CD1c-positive myeloid dendritic cell (primary cell): Measurements from ENCODE around the gene INSR.
"Not testable (repeated sequence)": the region's sequence is repeated elsewhere in the genome, so short reads cannot be mapped to it uniquely, and the experiment has no call there.

Source experiments
- DNase-seq: peaks from one replicate; pipeline ENCODE4 v3.0.0-alpha.2; 2016; ENCODE audit errors: extremely low spot score

The INSR gene

GRCh38 chr19:7293762-7294557, at the start of gene INSR:
Gene INSR, minus strand, starts transcription at chr19:7294414. Its CDS starts 523 bp downstream, at chr19:7293891.
- DNase-seq, result peak; percentile 92

- DNase-seq, result no peak
Measured at GRCh38 chr19:7342143-7342542, 47.9 kb upstream of the INSR start.

- peak; percentile 86 for DNase-seq
Measured at GRCh38 chr19:7340959-7341837, 47.0 kb upstream of the INSR start.

GRCh38 chr19:7337380-7338194, 43.4 kb upstream of the INSR start:
- peak; percentile 50 for DNase-seq

- no peak for DNase-seq
Measured at GRCh38 chr19:7336321-7336973, 42.2 kb upstream of the INSR start.

- DNase-seq, result no peak
Measured at GRCh38 chr19:7333198-7334118, 39.2 kb upstream of the INSR start.

GRCh38 chr19:7331446-7331845, 37.2 kb upstream of the INSR start:
- DNase-seq, result no peak

GRCh38 chr19:7328647-7329046, 34.4 kb upstream of the INSR start:
- no peak for DNase-seq

GRCh38 chr19:7327802-7328201, 33.6 kb upstream of the INSR start:
- no peak for DNase-seq

GRCh38 chr19:7326105-7326877, 32.1 kb upstream of the INSR start:
- peak; percentile 41 for DNase-seq

GRCh38 chr19:7318176-7318575, 24.0 kb upstream of the INSR start:
- no peak for DNase-seq

- DNase-seq, result no peak
Measured at GRCh38 chr19:7312816-7313215, 18.6 kb upstream of the INSR start.

GRCh38 chr19:7311911-7312310, 17.7 kb upstream of the INSR start:
- DNase-seq, result no peak

GRCh38 chr19:7308327-7308726, 14.1 kb upstream of the INSR start:
- not testable (repeated sequence) for DNase-seq

- no peak for DNase-seq
Measured at GRCh38 chr19:7307590-7308218, 13.5 kb upstream of the INSR start.

- DNase-seq, result no peak
Measured at GRCh38 chr19:7304200-7304599, 10.0 kb upstream of the INSR start.

- DNase-seq, result no peak
Measured at GRCh38 chr19:7303470-7303869, 9.3 kb upstream of the INSR start.

GRCh38 chr19:7301525-7301924, 7.3 kb upstream of the INSR start:
- DNase-seq, result no peak

- DNase-seq, result no peak
Measured at GRCh38 chr19:7297742-7298141, 3.5 kb upstream of the INSR start.
